Measurements from ENCODE around the gene PCBP2. TPM values are rescaled to one million over a fixed set of nuclear protein-coding genes. Genes with fewer than 3 reads are reported as not detected.
"Not testable (repeated sequence)": the region's sequence is repeated elsewhere in the genome, so short reads cannot be mapped to it uniquely, and the experiment has no call there.

The PCBP2 gene
- total and polyA plus RNA-seq, 2 experiments from 2014 or later = 100 to 143 TPM

GRCh38 chr12:53430116-53430515, 21.8 kb upstream of the PCBP2 start:
- in situ Hi-C loops (cut with MboI) = no loop called here
- H3K27ac ChIP-seq = no peak overlapping the region
- no peaks in the 10 kb centered on the region for H3K27me3 ChIP-seq (replicated peaks; ENCODE audit: insufficient read depth)
- H3K79me2 ChIP-seq (ENCODE audit: insufficient read depth) = no peaks in the 10 kb centered on the region
- H3K4me2 ChIP-seq (ENCODE audit: unreplicated experiment) = no peak overlapping the region
- no peak overlapping the region for H3K4me3 ChIP-seq
- H3K9me3 ChIP-seq (ENCODE audit: low read depth) = no peaks in the 10 kb centered on the region
- no peaks in the 10 kb centered on the region for H3K36me3 ChIP-seq (ENCODE audit: low read depth)
- H3K9me2 ChIP-seq (ENCODE audit: insufficient read depth) = no peaks in the 10 kb centered on the region
- no peak for DNase-seq
- TF ChIP-seq EZH2phosphoT487 (IDR thresholded peaks at IDR 0.05; ENCODE audit: insufficient read depth, low read depth) (no peak), EZH2 (IDR thresholded peaks at IDR 0.05; ENCODE audit: insufficient read depth, poor library complexity, severe bottlenecking) (no peak)
- H3F3A ChIP-seq (ENCODE audit: insufficient read depth) = peaks cover 6% of the 10 kb centered on the region
- no peak overlapping the region for H2AFZ ChIP-seq
- H3K9ac ChIP-seq = no peak overlapping the region
- peaks cover 5% of the 10 kb centered on the region for H3K4me1 ChIP-seq (ENCODE audit: insufficient read depth)
- no peaks in the 10 kb centered on the region for H4K20me1 ChIP-seq (ENCODE audit: insufficient read depth)
- 70 to 77% methylated on average over 5 of the region's 5 CpGs for WGBS, 2 experiments (ENCODE audit: low coverage in 1 of 2, low lambda C conversion rate in 2 of 2, missing lambda C conversion rate in 2 of 2)

GRCh38 chr12:53431187-53431586, 20.7 kb upstream of the PCBP2 start:
- Histone ChIP-seq H3K4me2 (ENCODE audit: unreplicated experiment) (no peak overlapping the region), H3K27me3 (replicated peaks; ENCODE audit: insufficient read depth) (no peaks in the 10 kb centered on the region), H3F3A (ENCODE audit: insufficient read depth) (peaks cover 6% of the 10 kb centered on the region), H2AFZ (no peak overlapping the region), H3K27ac (no peak overlapping the region), H3K36me3 (ENCODE audit: low read depth) (no peaks in the 10 kb centered on the region), H3K9me2 (ENCODE audit: insufficient read depth) (no peaks in the 10 kb centered on the region), H3K9me3 (ENCODE audit: low read depth) (no peaks in the 10 kb centered on the region), H3K4me1 (ENCODE audit: insufficient read depth) (peaks cover 5% of the 10 kb centered on the region), H3K9ac (no peak overlapping the region), H4K20me1 (ENCODE audit: insufficient read depth) (no peaks in the 10 kb centered on the region), H3K4me3 (no peak overlapping the region), H3K79me2 (ENCODE audit: insufficient read depth) (no peaks in the 10 kb centered on the region)
- WGBS, 2 experiments (ENCODE audit: low coverage in 1 of 2, low lambda C conversion rate in 2 of 2, missing lambda C conversion rate in 2 of 2) = 70% methylated on average over 7 of the region's 7 CpGs
- TF ChIP-seq EZH2phosphoT487 (IDR thresholded peaks at IDR 0.05; ENCODE audit: insufficient read depth, low read depth) = no peak
- no peak for TF ChIP-seq EZH2 (IDR thresholded peaks at IDR 0.05; ENCODE audit: insufficient read depth, poor library complexity, severe bottlenecking)
- DNase-seq = no peak
- in situ Hi-C loops (cut with MboI) = no loop called here

GRCh38 chr12:53435326-53435725, 16.6 kb upstream of the PCBP2 start:
- H3F3A ChIP-seq (ENCODE audit: insufficient read depth); H3K4me2 ChIP-seq (ENCODE audit: unreplicated experiment); H4K20me1 ChIP-seq (ENCODE audit: insufficient read depth); H3K27me3 ChIP-seq (replicated peaks; ENCODE audit: insufficient read depth); H3K4me1 ChIP-seq (ENCODE audit: insufficient read depth); H3K27ac ChIP-seq; in situ Hi-C loops (cut with MboI); H3K79me2 ChIP-seq (ENCODE audit: insufficient read depth); H3K4me3 ChIP-seq; H3K36me3 ChIP-seq (ENCODE audit: low read depth); H2AFZ ChIP-seq; H3K9me2 ChIP-seq (ENCODE audit: insufficient read depth); H3K9ac ChIP-seq; DNase-seq; H3K9me3 ChIP-seq (ENCODE audit: low read depth): not testable (repeated sequence)
- WGBS, 2 experiments (ENCODE audit: low coverage in 1 of 2, low lambda C conversion rate in 2 of 2, missing lambda C conversion rate in 2 of 2) = 94 to 95% methylated on average over 9 of the region's 9 CpGs

GRCh38 chr12:53439582-53439981, 12.3 kb upstream of the PCBP2 start:
- H3K36me3 ChIP-seq (ENCODE audit: low read depth); H3F3A ChIP-seq (ENCODE audit: insufficient read depth); H3K9me2 ChIP-seq (ENCODE audit: insufficient read depth); in situ Hi-C loops (cut with MboI); H3K27me3 ChIP-seq (replicated peaks; ENCODE audit: insufficient read depth); H2AFZ ChIP-seq; H3K9ac ChIP-seq; H3K27ac ChIP-seq; H3K4me2 ChIP-seq (ENCODE audit: unreplicated experiment); H3K9me3 ChIP-seq (ENCODE audit: low read depth); H3K4me3 ChIP-seq; H4K20me1 ChIP-seq (ENCODE audit: insufficient read depth); DNase-seq: not testable (repeated sequence)
- Histone ChIP-seq H3K4me1 (ENCODE audit: insufficient read depth) (peaks cover 13% of the 10 kb centered on the region), H3K79me2 (ENCODE audit: insufficient read depth) (peaks cover 29% of the 10 kb centered on the region)

- H3K27me3 ChIP-seq (replicated peaks; ENCODE audit: insufficient read depth) = no peaks in the 10 kb centered on the region
- H3K4me3 ChIP-seq = peak within 1 kb of the TSS; percentile 88
- peaks cover 4% of the 10 kb centered on the region; the same call in 1 of the 2 replicates for H3F3A ChIP-seq (ENCODE audit: insufficient read depth)
- WGBS, 2 experiments (ENCODE audit: low coverage in 1 of 2, low lambda C conversion rate in 2 of 2, missing lambda C conversion rate in 2 of 2) = 1% methylated on average over 31 of the region's 31 CpGs
- peak within 1 kb of the TSS; percentile 89 for H3K9ac ChIP-seq
- no peaks in the 10 kb centered on the region for H3K9me2 ChIP-seq (ENCODE audit: insufficient read depth)
- peak within 1 kb of the TSS; percentile 86 for H3K4me2 ChIP-seq (ENCODE audit: unreplicated experiment)
- H3K27ac ChIP-seq = peak within 1 kb of the TSS; percentile 82
- H3K9me3 ChIP-seq (ENCODE audit: low read depth) = no peaks in the 10 kb centered on the region
- in situ Hi-C loops (cut with MboI) = no loop called here
- H3K79me2 ChIP-seq (ENCODE audit: insufficient read depth) = peaks cover 43% of the 10 kb centered on the region
- DNase-seq = peak; percentile 100
- no peaks in the 10 kb centered on the region for H4K20me1 ChIP-seq (ENCODE audit: insufficient read depth)
- TF ChIP-seq EZH2phosphoT487 (IDR thresholded peaks at IDR 0.05; ENCODE audit: insufficient read depth, low read depth) (no peak), EZH2 (IDR thresholded peaks at IDR 0.05; ENCODE audit: insufficient read depth, poor library complexity, severe bottlenecking) (no peak)
- H3K36me3 ChIP-seq (ENCODE audit: low read depth) = peaks cover 10% of the 10 kb centered on the region; the same call in 1 of the 2 replicates
- peak within 1 kb of the TSS; percentile 92 for H2AFZ ChIP-seq
- peaks cover 13% of the 10 kb centered on the region for H3K4me1 ChIP-seq (ENCODE audit: insufficient read depth)
These were observed 10.7 kb upstream of the PCBP2 start, which contains the start of gene PRR13 for GRCh38 chr12:53441040-53441833. Gene PRR13, plus strand, starts transcription at chr12:53441734. Its CDS starts 981 bp downstream, at chr12:53442715.

All from GM23248 (cell line).